Activated T-cell treated with anti-CD3 and anti-CD28 coated beads, Interleukin-2, amount 50 U/mL, for 24 hours (primary cell): ENCODE data around the gene OR10A2.
"Not testable (repeated sequence)": the region's sequence is repeated elsewhere in the genome, so short reads cannot be mapped to it uniquely, and the experiment has no call there.

Source experiments
- DNase-seq: peaks from one replicate; pipeline ENCODE4 v3.0.0-alpha.2; 2020
- H3K27ac Mint-ChIP-seq: 2 replicates; pipeline ENCODE4 v1.8.0; 2020; ENCODE audit warnings: mild to moderate bottlenecking, mixed read lengths
- H3K27me3 Mint-ChIP-seq: 2 replicates; pipeline ENCODE4 v1.8.0; 2020; ENCODE audit warnings: mixed read lengths
- H3K36me3 Mint-ChIP-seq: 2 replicates; pipeline ENCODE4 v1.8.0; 2020; ENCODE audit warnings: low read depth, mixed read lengths
- H3K4me1 Mint-ChIP-seq: 2 replicates; pipeline ENCODE4 v1.8.0; 2020; ENCODE audit warnings: low read depth, mixed read lengths
- H3K4me3 Mint-ChIP-seq: 2 replicates; pipeline ENCODE4 v1.8.0; 2020; ENCODE audit warnings: mild to moderate bottlenecking, moderate library complexity, mixed read lengths
- H3K9me3 Mint-ChIP-seq: 2 replicates; pipeline ENCODE4 v1.8.0; 2020; ENCODE audit warnings: mixed read lengths

Gene OR10A2

GRCh38 chr11:6900327-6900999 is 37.6 kb downstream of the OR10A2 start:
- Mint-ChIP-seq H3K36me3 (no peaks in the 10 kb centered on the region), H3K27me3 (peaks cover 16% of the 10 kb centered on the region), H3K4me3 (no peak overlapping the region), H3K9me3 (no peaks in the 10 kb centered on the region), H3K4me1 (no peaks in the 10 kb centered on the region), H3K27ac (no peak overlapping the region)
- no peak for DNase-seq

- not testable (repeated sequence) for H3K27ac Mint-ChIP-seq, H3K36me3 Mint-ChIP-seq, H3K4me1 Mint-ChIP-seq, H3K4me3 Mint-ChIP-seq, DNase-seq, H3K9me3 Mint-ChIP-seq, H3K27me3 Mint-ChIP-seq
These were observed 41.9 kb downstream of the OR10A2 start for GRCh38 chr11:6904804-6905203.

GRCh38 chr11:6911378-6911777 is 48.5 kb downstream of the OR10A2 start:
- DNase-seq: no peak
- H3K27me3 Mint-ChIP-seq: no peaks in the 10 kb centered on the region
- no peaks in the 10 kb centered on the region for H3K4me1 Mint-ChIP-seq
- H3K27ac Mint-ChIP-seq: no peak overlapping the region
- no peak overlapping the region for H3K4me3 Mint-ChIP-seq
- H3K36me3 Mint-ChIP-seq: no peaks in the 10 kb centered on the region
- no peaks in the 10 kb centered on the region for H3K9me3 Mint-ChIP-seq

DNA sequence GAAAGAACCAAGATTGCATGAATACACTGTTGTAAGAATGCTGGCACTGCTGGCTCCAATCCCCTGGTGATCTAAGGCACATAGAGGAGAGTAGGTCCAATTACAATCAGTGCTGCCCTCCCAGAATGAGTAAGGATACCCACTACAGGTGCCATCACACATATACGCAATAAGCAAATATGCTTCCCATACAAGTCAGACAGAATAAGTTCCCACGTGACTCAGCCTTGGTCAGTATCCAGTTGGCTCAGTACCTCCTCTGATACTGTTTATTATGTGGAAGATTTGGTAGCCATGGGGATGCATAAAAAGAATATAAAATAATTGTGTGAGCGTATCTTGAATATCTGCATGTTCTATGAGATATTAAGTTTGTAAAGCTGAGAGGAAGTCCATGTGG is 49.1 kb downstream of the OR10A2 start:
- no peak overlapping the region for H3K27ac Mint-ChIP-seq
- no peak for DNase-seq
- no peaks in the 10 kb centered on the region for H3K27me3 Mint-ChIP-seq
- H3K36me3 Mint-ChIP-seq: no peaks in the 10 kb centered on the region
- H3K4me3 Mint-ChIP-seq: no peak overlapping the region
- no peaks in the 10 kb centered on the region for H3K9me3 Mint-ChIP-seq
- no peaks in the 10 kb centered on the region for H3K4me1 Mint-ChIP-seq

GRCh38 chr11:6919698-6920097 is 56.8 kb downstream of the OR10A2 start:
- no peaks in the 10 kb centered on the region for H3K9me3 Mint-ChIP-seq
- peaks cover 17% of the 10 kb centered on the region for H3K27me3 Mint-ChIP-seq
- no peaks in the 10 kb centered on the region for H3K36me3 Mint-ChIP-seq
- no peaks in the 10 kb centered on the region for H3K4me1 Mint-ChIP-seq
- H3K27ac Mint-ChIP-seq: no peak overlapping the region
- H3K4me3 Mint-ChIP-seq: no peak overlapping the region
- DNase-seq: no peak

DNA sequence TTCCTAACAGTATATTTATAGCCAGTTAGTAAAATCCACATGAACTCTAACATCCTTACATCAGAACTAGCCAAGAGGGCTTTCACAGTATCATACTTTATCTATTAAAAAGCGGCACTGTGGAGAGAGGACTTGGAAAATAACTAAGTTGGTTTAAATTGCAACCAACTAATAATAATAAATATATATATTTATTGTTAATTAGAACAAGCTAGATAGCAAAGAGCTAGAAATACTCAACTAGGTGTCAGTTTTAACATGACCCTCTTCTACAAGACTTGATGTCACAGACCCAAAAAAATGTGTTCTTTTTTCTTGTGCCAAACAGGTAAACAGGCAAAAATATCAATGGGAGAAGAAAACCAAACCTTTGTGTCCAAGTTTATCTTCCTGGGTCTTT is 57.8 kb downstream of the OR10A2 start, which contains the start of gene OR2D3:
TSS of gene OR2D3 (plus strand) at position 301 of the 400 bp plus-strand sequence. CDS start at position 301, 0 bp downstream.
- peaks cover 3% of the 10 kb centered on the region for H3K4me1 Mint-ChIP-seq
- H3K9me3 Mint-ChIP-seq: no peaks in the 10 kb centered on the region
- H3K27me3 Mint-ChIP-seq: peaks cover 20% of the 10 kb centered on the region
- no peak within 1 kb of the TSS for H3K27ac Mint-ChIP-seq
- H3K4me3 Mint-ChIP-seq: no peak within 1 kb of the TSS
- no peaks in the 10 kb centered on the region for H3K36me3 Mint-ChIP-seq
- no peak for DNase-seq
